Activated naive CD4-positive, alpha-beta T cell treated with anti-CD3 and anti-CD28 coated beads for 36 hours (primary cell): ENCODE measurements around the gene LRFN2. TPM values are rescaled to one million over a fixed set of nuclear protein-coding genes. Genes with fewer than 3 reads are reported as not detected.

ENCODE experiments used
- CTCF ChIA-PET: fragments of 350-600 bp; sonication (Branson Sonifier 250); formaldehyde crosslinking; loops from one replicate; lab custom pipeline; 2021; ENCODE audit warnings: antibody characterized with exemption; lab: Charles Lee
- DNase-seq: peaks from one replicate; pipeline ENCODE4 v3.0.0-alpha.2; 2020
- H3K27ac Mint-ChIP-seq: one replicate; pipeline ENCODE4 v1.8.0; 2021; ENCODE audit warnings: mild to moderate bottlenecking, mixed read lengths
- H3K27me3 Mint-ChIP-seq: one replicate; pipeline ENCODE4 v1.8.0; 2021; ENCODE audit warnings: low read depth, mixed read lengths
- H3K36me3 Mint-ChIP-seq: one replicate; pipeline ENCODE4 v1.8.0; 2021; ENCODE audit warnings: low read depth, mixed read lengths
- H3K4me1 Mint-ChIP-seq: one replicate; pipeline ENCODE4 v1.8.0; 2021; ENCODE audit warnings: low read depth, mixed read lengths
- H3K4me3 Mint-ChIP-seq: one replicate; pipeline ENCODE4 v1.8.0; 2021; ENCODE audit warnings: mild to moderate bottlenecking, moderate library complexity, mixed read lengths
- H3K9me3 Mint-ChIP-seq: one replicate; pipeline ENCODE4 v1.8.0; 2021; ENCODE audit warnings: mixed read lengths
- intact Hi-C: fragments of 100-400 bp; cut with micrococcal nuclease; formaldehyde crosslinking; loops from one replicate; pipeline ENCODE4 v1.15.1; 2023
- total RNA-seq, 2 experiments: library from RNA; stranded (reverse); gene quantifications; one replicate each; pipeline ENCODE4 v1.2.3, GENCODE V29; 2021

Gene LRFN2
- total RNA-seq, 2 experiments from 2014 or later: not detected

- no peak overlapping the region for H3K4me3 Mint-ChIP-seq
Observed at GRCh38 chr6:40523505-40524172, 63.5 kb downstream of the LRFN2 start.

GRCh38 chr6:40521496-40521895, 65.7 kb downstream of the LRFN2 start:
- peaks cover 2% of the 10 kb centered on the region for H3K4me1 Mint-ChIP-seq
- intact Hi-C loops: no loop called here
- CTCF ChIA-PET: no interaction called here
- no peaks in the 10 kb centered on the region for H3K36me3 Mint-ChIP-seq
- no peak for DNase-seq
- H3K9me3 Mint-ChIP-seq: no peaks in the 10 kb centered on the region
- peaks cover 5% of the 10 kb centered on the region for H3K27me3 Mint-ChIP-seq
- no peak overlapping the region for H3K27ac Mint-ChIP-seq
- H3K4me3 Mint-ChIP-seq: no peak overlapping the region

More at GRCh38 chr6:40523505-40524172, 63.5 kb downstream of the LRFN2 start:
- Mint-ChIP-seq H3K36me3 (no peaks in the 10 kb centered on the region), H3K27ac (no peak overlapping the region), H3K4me1 (peaks cover 2% of the 10 kb centered on the region), H3K27me3 (peaks cover 5% of the 10 kb centered on the region), H3K9me3 (no peaks in the 10 kb centered on the region)
- CTCF ChIA-PET: no interaction called here
- no peak for DNase-seq
- intact Hi-C loops: no loop called here

GRCh38 chr6:40520678-40521077, 66.5 kb downstream of the LRFN2 start:
- no peaks in the 10 kb centered on the region for H3K9me3 Mint-ChIP-seq
- no peak overlapping the region for H3K27ac Mint-ChIP-seq
- H3K36me3 Mint-ChIP-seq: no peaks in the 10 kb centered on the region
- H3K4me1 Mint-ChIP-seq: peaks cover 2% of the 10 kb centered on the region
- CTCF ChIA-PET: interaction anchor here (0.5 kb wide), 1 partner anchor 404 kb away, joined by 3 read pairs; no protein-coding TSS in a partner anchor
- intact Hi-C loops: no loop called here
- no peak for DNase-seq
- H3K27me3 Mint-ChIP-seq: peaks cover 5% of the 10 kb centered on the region
- H3K4me3 Mint-ChIP-seq: no peak overlapping the region

DNA sequence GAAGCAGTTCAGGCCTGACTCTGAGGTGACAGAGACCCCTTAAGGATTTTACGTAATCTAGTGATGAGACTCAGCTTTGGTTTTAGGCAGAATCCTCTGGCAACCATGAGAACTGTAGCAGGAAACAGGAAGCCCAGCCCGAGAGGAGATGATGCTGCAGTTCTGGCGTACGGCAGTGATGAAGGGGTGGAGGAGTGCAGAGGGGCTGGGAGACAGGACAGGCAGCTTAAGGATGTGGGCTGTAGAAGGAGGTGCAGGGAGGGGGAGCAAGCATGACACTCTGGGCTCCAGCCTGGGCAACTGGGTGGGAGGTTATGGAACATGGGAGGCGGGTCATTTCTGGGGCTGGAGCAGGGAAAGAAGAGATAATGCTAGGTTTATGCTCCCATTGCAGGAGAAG, 67.1 kb downstream of the LRFN2 start:
- no peak for DNase-seq
- Mint-ChIP-seq H3K4me3 (no peak overlapping the region), H3K36me3 (no peaks in the 10 kb centered on the region), H3K4me1 (peaks cover 2% of the 10 kb centered on the region), H3K27ac (no peak overlapping the region), H3K27me3 (peaks cover 5% of the 10 kb centered on the region), H3K9me3 (no peaks in the 10 kb centered on the region)
- CTCF ChIA-PET: interaction anchor here (0.5 kb wide), 1 partner anchor 404 kb away, joined by 3 read pairs; no protein-coding TSS in a partner anchor
- intact Hi-C loops: no loop called here

DNA sequence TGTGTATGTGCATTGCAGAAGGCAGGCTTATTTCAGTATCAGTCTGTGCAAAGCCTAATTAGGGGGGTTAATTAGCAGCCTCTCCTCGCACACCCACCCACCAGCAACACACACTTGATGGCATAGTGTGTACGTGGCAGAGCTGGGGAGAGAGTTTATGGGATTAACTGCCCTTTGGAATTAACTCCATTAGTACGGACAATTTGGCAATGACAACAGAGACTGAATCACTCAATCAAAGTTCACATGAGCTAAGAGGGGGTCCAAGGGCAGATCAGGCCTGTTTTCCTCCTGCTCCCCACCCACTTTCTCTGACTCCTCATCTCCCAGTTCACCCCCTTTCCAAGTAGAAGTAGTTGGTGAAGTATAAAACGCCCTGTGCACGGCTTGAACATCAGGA, 69.5 kb downstream of the LRFN2 start:
- intact Hi-C loops: no loop called here
- H3K27ac Mint-ChIP-seq: no peak overlapping the region
- no peak overlapping the region for H3K4me3 Mint-ChIP-seq
- peaks cover 2% of the 10 kb centered on the region for H3K4me1 Mint-ChIP-seq
- H3K36me3 Mint-ChIP-seq: no peaks in the 10 kb centered on the region
- no peaks in the 10 kb centered on the region for H3K9me3 Mint-ChIP-seq
- CTCF ChIA-PET: no interaction called here
- H3K27me3 Mint-ChIP-seq: peaks cover 5% of the 10 kb centered on the region
- no peak for DNase-seq

GRCh38 chr6:40516429-40516828, 70.7 kb downstream of the LRFN2 start:
- peaks cover 2% of the 10 kb centered on the region for H3K4me1 Mint-ChIP-seq
- H3K36me3 Mint-ChIP-seq: no peaks in the 10 kb centered on the region
- DNase-seq: no peak
- peaks cover 5% of the 10 kb centered on the region for H3K27me3 Mint-ChIP-seq
- no peaks in the 10 kb centered on the region for H3K9me3 Mint-ChIP-seq
- H3K4me3 Mint-ChIP-seq: no peak overlapping the region
- CTCF ChIA-PET: no interaction called here
- intact Hi-C loops: no loop called here
- no peak overlapping the region for H3K27ac Mint-ChIP-seq

GRCh38 chr6:40512340-40512739, 74.8 kb downstream of the LRFN2 start:
- intact Hi-C loops: no loop called here
- DNase-seq: no peak
- H3K4me3 Mint-ChIP-seq: no peak overlapping the region
- H3K9me3 Mint-ChIP-seq: no peaks in the 10 kb centered on the region
- H3K27ac Mint-ChIP-seq: no peak overlapping the region
- H3K36me3 Mint-ChIP-seq: no peaks in the 10 kb centered on the region
- CTCF ChIA-PET: no interaction called here
- H3K27me3 Mint-ChIP-seq: no peaks in the 10 kb centered on the region
- H3K4me1 Mint-ChIP-seq: no peaks in the 10 kb centered on the region

DNA sequence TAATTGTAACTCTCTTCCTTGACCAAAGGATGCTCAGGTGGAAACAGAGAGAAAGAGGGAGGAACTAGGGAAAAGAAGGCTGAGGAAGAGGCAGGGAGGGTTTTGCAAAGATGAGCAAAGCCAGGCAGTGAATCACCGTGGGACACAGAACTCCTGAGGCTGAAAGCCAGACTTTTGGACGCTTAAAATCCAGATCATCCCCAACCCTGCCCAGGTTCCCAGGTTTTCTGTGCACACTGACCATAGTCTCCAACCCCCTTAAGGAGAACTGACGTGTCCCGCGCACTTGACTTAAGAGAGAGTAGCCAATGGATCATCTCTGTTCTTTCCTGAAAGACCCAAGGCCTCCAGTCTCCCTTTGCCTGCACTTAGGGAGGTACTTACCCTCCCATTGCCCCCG, 75.3 kb downstream of the LRFN2 start:
- H3K36me3 Mint-ChIP-seq: no peaks in the 10 kb centered on the region
- CTCF ChIA-PET: no interaction called here
- H3K9me3 Mint-ChIP-seq: no peaks in the 10 kb centered on the region
- intact Hi-C loops: no loop called here
- no peaks in the 10 kb centered on the region for H3K27me3 Mint-ChIP-seq
- no peak overlapping the region for H3K27ac Mint-ChIP-seq
- no peaks in the 10 kb centered on the region for H3K4me1 Mint-ChIP-seq
- H3K4me3 Mint-ChIP-seq: no peak overlapping the region
- no peak for DNase-seq

- H3K27ac Mint-ChIP-seq: no peak overlapping the region
- H3K4me1 Mint-ChIP-seq: no peaks in the 10 kb centered on the region
- CTCF ChIA-PET: no interaction called here
Observed at GRCh38 chr6:40510442-40510841, 76.7 kb downstream of the LRFN2 start.

GRCh38 chr6:40509716-40510260, 77.4 kb downstream of the LRFN2 start:
- Mint-ChIP-seq H3K36me3 (no peaks in the 10 kb centered on the region), H3K4me3 (no peak overlapping the region), H3K9me3 (no peaks in the 10 kb centered on the region), H3K27me3 (no peaks in the 10 kb centered on the region), H3K27ac (no peak overlapping the region), H3K4me1 (no peaks in the 10 kb centered on the region)
- intact Hi-C loops: no loop called here
- DNase-seq: no peak
- CTCF ChIA-PET: no interaction called here

More at GRCh38 chr6:40510442-40510841, 76.7 kb downstream of the LRFN2 start:
- Mint-ChIP-seq H3K27me3 (no peaks in the 10 kb centered on the region), H3K36me3 (no peaks in the 10 kb centered on the region), H3K9me3 (no peaks in the 10 kb centered on the region), H3K4me3 (no peak overlapping the region)
- intact Hi-C loops: no loop called here
- DNase-seq: no peak

- H3K36me3 Mint-ChIP-seq: no peaks in the 10 kb centered on the region
- no peaks in the 10 kb centered on the region for H3K4me1 Mint-ChIP-seq
- CTCF ChIA-PET: no interaction called here
- intact Hi-C loops: no loop called here
- H3K4me3 Mint-ChIP-seq: no peak overlapping the region
- H3K9me3 Mint-ChIP-seq: no peaks in the 10 kb centered on the region
- no peaks in the 10 kb centered on the region for H3K27me3 Mint-ChIP-seq
- H3K27ac Mint-ChIP-seq: no peak overlapping the region
- no peak for DNase-seq
Observed at GRCh38 chr6:40509086-40509485, 78.1 kb downstream of the LRFN2 start.

DNA sequence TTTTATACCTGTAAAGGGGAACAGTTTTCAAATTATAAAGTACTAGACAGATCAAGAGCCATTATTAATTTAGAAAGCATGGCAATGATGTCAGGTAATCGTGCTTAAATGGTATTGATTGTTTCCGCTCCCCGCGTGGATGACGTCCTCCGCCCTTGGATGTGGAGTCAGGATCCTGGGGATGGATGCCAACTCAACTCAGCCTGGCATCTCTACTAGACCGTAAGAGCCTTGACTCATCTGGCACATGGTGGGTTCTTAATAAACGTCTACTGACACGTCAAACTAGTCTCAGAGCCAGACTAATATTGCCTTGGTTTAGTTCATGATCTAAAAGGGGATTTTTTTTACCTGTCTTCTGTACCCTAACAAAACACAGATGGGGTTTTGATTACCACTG, 80.2 kb downstream of the LRFN2 start:
- no peaks in the 10 kb centered on the region for H3K4me1 Mint-ChIP-seq
- DNase-seq: no peak
- CTCF ChIA-PET: interaction anchor here (0.6 kb wide), 1 partner anchor 559 kb away, joined by 3 read pairs; no protein-coding TSS in a partner anchor

DNA sequence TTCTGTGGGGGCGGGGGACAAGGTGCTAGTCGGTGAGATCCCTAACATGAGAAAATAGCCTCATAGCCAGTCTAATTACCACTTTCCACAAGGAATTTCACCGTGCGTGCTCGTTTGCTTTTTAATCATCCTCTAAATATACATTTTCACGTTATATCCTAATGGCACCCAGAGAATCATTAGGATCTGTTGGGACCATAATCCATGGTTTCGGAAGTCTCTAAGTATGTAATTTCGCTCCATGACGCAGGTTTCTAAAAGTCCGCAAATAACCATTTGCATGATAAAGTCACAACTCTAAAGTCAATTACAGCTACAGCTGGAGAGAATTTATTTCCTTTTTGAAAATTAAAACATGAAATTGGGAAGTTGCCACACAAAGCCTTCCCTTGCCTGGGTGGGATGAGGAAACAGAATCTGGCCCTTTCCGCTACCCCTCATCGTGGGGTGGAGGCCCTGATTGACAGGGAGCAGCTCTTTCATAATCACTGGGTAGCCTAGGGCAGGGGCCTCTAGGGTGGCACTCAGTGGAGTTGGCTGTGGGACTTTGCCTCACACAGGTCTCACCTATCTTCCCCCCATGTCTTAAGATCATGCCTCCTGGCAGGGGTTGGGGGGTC, 81.9 kb downstream of the LRFN2 start:
- CTCF ChIA-PET: no interaction called here
- no peaks in the 10 kb centered on the region for H3K27me3 Mint-ChIP-seq
- DNase-seq: no peak
- intact Hi-C loops: no loop called here
- H3K9me3 Mint-ChIP-seq: no peaks in the 10 kb centered on the region
- H3K4me3 Mint-ChIP-seq: no peak overlapping the region
- H3K27ac Mint-ChIP-seq: no peak overlapping the region
- no peaks in the 10 kb centered on the region for H3K4me1 Mint-ChIP-seq
- no peaks in the 10 kb centered on the region for H3K36me3 Mint-ChIP-seq

More for the DNA sequence above, 80.2 kb downstream of the LRFN2 start:
- no peaks in the 10 kb centered on the region for H3K9me3 Mint-ChIP-seq
- intact Hi-C loops: no loop called here
- H3K4me3 Mint-ChIP-seq: no peak overlapping the region
- H3K27me3 Mint-ChIP-seq: no peaks in the 10 kb centered on the region
- H3K27ac Mint-ChIP-seq: no peak overlapping the region
- no peaks in the 10 kb centered on the region for H3K36me3 Mint-ChIP-seq
